Ramos (cell line): ENCODE results near the gene FES.
"Not testable (repeated sequence)": the region's sequence is repeated elsewhere in the genome, so short reads cannot be mapped to it uniquely, and the experiment has no call there.

Source experiments
- in situ Hi-C: fragments of 300-500 bp; cut with MboI; formaldehyde crosslinking; loops from one replicate; pipeline ENCODE4 v1.14.3; 2022; ENCODE audit warnings: low sequenced_read_pairs; ENCODE audit not compliant: unreplicated experiment

FES gene

DNA sequence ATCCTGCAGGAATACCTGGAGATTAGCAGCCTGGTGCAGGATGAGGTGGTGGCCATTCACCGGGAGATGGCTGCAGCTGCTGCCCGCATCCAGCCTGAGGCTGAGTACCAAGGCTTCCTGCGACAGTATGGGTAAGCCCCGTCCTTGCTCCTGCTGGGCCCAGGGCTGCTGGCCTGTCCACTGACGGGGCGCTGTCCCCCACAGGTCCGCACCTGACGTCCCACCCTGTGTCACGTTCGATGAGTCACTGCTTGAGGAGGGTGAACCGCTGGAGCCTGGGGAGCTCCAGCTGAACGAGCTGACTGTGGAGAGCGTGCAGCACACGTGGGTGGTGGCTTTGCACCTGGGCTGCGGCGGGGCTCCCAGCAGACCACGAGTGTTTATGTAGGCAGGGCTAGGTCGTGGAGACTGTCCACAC, 5.0 kb downstream of the FES start:
- in situ Hi-C loops, result loop anchor here (5.0 to 10.0 kb wide), 2 partner anchors 237 to 575 kb away; no protein-coding TSS in a partner anchor

GRCh38 chr15:90889736-90890456, 5.6 kb downstream of the FES start:
- in situ Hi-C loops, result loop anchor here (5.0 to 10.0 kb wide), 2 partner anchors 238 to 575 kb away; no protein-coding TSS in a partner anchor

GRCh38 chr15:90890839-90891238, 6.5 kb downstream of the FES start:
- in situ Hi-C loops, result no loop called here

DNA sequence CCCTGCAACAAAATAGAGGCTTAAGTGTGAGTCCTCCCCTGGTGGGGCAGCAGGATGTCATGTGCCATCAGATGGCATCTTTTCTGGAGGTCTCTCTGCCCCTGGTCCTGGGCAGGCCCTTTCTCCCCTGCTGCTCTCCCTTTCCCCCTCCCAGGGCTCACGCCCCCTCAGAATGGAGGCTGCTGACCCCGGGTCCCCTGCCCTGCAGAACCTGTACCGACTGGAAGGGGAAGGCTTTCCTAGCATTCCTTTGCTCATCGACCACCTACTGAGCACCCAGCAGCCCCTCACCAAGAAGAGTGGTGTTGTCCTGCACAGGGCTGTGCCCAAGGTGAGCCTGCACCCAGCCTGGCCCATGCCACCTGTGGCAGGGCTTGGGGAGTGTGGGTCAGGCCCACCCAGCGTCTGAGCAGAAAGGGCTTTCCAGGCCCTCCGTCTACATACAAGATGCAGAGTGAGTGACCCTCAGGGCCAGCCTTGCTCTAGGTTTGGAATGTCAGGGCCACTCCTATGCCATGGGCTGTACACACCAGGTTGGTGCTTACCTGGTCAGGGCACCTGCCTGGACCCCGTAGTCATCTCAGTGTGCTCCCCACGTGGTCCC, 7.1 kb downstream of the FES start:
- in situ Hi-C loops, result no loop called here

DNA sequence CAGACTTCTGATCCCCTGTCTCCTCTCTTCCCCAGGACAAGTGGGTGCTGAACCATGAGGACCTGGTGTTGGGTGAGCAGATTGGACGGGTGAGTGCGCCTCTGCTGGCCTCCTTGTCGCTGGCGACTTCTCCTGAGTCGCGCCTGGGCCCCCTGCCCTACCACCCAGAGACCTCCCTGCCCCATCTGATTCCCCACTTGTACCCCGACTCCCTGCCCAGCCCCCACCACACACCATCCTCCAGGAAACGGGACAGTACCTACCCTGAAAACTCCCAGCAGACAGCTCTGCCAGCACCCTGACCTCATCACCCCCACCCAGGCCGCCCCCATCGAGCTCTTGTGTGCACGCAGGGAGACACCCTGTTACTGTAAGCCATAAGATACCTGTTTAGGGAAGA, 7.7 kb downstream of the FES start:
- in situ Hi-C loops, result no loop called here

GRCh38 chr15:90892498-90893174, 8.3 kb downstream of the FES start:
- in situ Hi-C loops, result no loop called here

- in situ Hi-C loops, result no loop called here
Measured at GRCh38 chr15:90893175-90894090, 9.1 kb downstream of the FES start.

GRCh38 chr15:90895571-90896117, 11.3 kb downstream of the FES start:
- in situ Hi-C loops, result no loop called here

DNA sequence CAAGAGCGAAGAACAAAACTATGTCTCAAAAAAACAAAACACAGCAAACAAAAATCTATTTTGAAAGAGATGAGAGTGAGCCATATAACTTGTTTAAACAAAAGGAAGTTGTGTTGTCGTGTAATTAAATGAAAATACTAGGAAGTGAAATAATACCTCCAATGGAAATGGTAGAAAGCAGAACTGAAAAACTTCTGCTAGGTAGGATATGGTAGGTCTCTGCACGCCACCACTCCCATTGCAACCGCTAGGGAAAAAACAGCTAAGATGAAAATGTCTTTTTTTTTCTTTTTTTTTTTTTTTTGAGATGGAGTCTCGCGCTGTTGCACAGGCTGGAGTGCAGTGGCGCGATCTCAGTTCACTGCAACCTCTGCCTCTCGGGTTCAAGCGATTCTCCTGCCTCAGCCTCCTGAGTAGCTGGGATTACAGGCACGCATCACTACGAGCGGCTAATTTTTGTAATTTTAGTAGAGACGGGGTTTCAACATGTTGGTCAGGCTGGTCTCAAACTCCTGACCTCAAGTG, 12.9 kb downstream of the FES start:
- in situ Hi-C loops, result not testable (repeated sequence)

- in situ Hi-C loops, result no loop called here
Measured at GRCh38 chr15:90901175-90902039, 17.1 kb downstream of the FES start.

DNA sequence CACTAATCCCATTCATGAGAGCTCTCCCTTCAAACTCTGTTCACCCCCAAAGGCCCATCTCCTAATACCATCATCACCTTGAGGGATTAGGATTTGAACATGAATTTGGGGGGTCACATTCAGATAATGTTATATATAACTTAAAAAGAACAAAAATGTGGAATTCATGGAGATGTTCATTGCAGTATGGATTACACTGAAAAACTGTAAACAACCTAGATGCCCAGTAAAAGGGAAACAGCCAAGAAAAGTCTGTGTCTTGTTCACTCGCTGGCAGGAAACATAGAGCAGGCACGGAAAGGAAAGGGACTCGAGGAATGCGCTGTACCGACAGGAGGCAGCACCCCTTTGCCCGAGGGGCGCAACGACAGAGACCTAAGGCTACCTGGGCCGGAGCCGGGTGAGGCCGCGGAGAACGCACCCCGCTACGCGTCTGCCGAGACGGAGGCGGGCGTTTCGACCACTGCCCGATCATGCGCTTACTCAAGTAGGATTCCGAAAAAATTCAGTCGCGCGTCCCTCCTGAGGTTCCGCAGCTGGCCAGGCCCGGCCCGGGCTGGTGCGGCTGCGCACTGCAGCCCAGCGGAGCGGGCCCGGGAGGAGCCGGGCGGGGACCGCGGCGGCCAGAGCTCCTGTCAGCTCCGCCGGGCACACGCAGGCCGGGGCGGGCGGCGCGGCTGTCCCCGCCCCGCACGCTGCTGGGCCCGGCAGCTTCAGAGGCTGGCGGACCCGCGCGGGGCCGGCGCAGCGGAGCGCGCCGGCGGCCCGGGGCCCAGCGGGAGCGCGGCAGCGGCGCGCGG, 17.9 kb downstream of the FES start:
- in situ Hi-C loops, result no loop called here

GRCh38 chr15:90902840-90903732, 18.8 kb downstream of the FES start, which contains the start of gene MAN2A2:
MAN2A2 (plus strand) TSS chr15:90903302; CDS start chr15:90904208, 906 bp downstream.
- in situ Hi-C loops, result no loop called here

- in situ Hi-C loops, result no loop called here
Measured at GRCh38 chr15:90903733-90904536, 19.6 kb downstream of the FES start.

- in situ Hi-C loops, result no loop called here
Measured at GRCh38 chr15:90904746-90905145, 20.4 kb downstream of the FES start.

- in situ Hi-C loops, result no loop called here
Measured at GRCh38 chr15:90905306-90906180, 21.2 kb downstream of the FES start.
